IMR-90 (cell line): ENCODE measurements around the gene ANP32A. TPM values are rescaled to one million over a fixed set of nuclear protein-coding genes. Genes with fewer than 3 reads are reported as not detected.

Experiments used
- ATAC-seq: fragments of 200-7000 bp; cut with Tn5 transposase; 2 replicates; pipeline ENCODE4 v1.9.1; 2020; ENCODE audit warnings: low read depth, mild to moderate bottlenecking, moderate library complexity
- BruUV-seq: library from RNA; stranded (reverse); fragments of 400-500 nt; replicated peaks from 2 replicates; lab custom pipeline; 2021; lab: Mats Ljungman, UMichigan
- CTCF ChIA-PET: fragments of 300-600 bp; formaldehyde crosslinking; extraction: SDS; loops from one replicate; lab custom pipeline; 2021; ENCODE audit warnings: antibody characterized with exemption; lab: Yijun Ruan, JAX
- POLR2A ChIA-PET: fragments of 300-600 bp; sonication (Branson Sonifier 250); formaldehyde crosslinking; loops from one replicate; lab custom pipeline; 2022; ENCODE audit warnings: antibody characterized with exemption; ENCODE audit not compliant: unreplicated experiment; lab: Charles Lee
- DNase-seq: peaks from one replicate; pipeline ENCODE4 v3.0.0; 2013
- H2AFZ ChIP-seq: replicated peaks from 2 replicates; pipeline ENCODE3; 2013; ENCODE audit warnings: low read length, mild to moderate bottlenecking; ENCODE audit not compliant: poor library complexity
- H2AK5ac ChIP-seq: 2 replicates; pipeline ENCODE4 v1.6.1; 2013; ENCODE audit warnings: low read depth, low read length, inconsistent platforms
- H2AK9ac ChIP-seq: replicated peaks from 2 replicates; pipeline ENCODE3; 2013; ENCODE audit warnings: mild to moderate bottlenecking, low read depth, low read length, moderate library complexity; ENCODE audit not compliant: poor library complexity
- H2BK120ac ChIP-seq: 2 replicates; pipeline ENCODE4 v1.6.1; 2013; ENCODE audit warnings: low read depth, low read length, inconsistent platforms
- H2BK15ac ChIP-seq: 3 replicates; pipeline ENCODE4 v1.6.1; 2013; ENCODE audit warnings: low read depth, low read length, inconsistent platforms
- H2BK20ac ChIP-seq: 2 replicates; pipeline ENCODE4 v1.6.1; 2013; ENCODE audit warnings: low read depth, mild to moderate bottlenecking, inconsistent platforms, low read length, moderate library complexity
- H2BK5ac ChIP-seq: 2 replicates; pipeline ENCODE4 v1.6.1; 2013; ENCODE audit warnings: mild to moderate bottlenecking, low read depth, low read length, inconsistent platforms; ENCODE audit not compliant: poor library complexity, severe bottlenecking
- H3K14ac ChIP-seq: replicated peaks from 2 replicates; pipeline ENCODE4 v1.6.1; 2013; ENCODE audit warnings: low read depth, low read length, inconsistent platforms
- H3K18ac ChIP-seq: 2 replicates; pipeline ENCODE4 v1.6.1; 2013; ENCODE audit warnings: low read depth, low read length, control low read depth
- H3K23ac ChIP-seq: 2 replicates; pipeline ENCODE4 v1.6.1; 2013; ENCODE audit warnings: low read depth, low read length, inconsistent platforms
- H3K27ac ChIP-seq: 2 replicates; pipeline ENCODE4 v1.5.1; 2013; ENCODE audit warnings: mild to moderate bottlenecking, control low read depth, low read length; ENCODE audit not compliant: insufficient read depth
- H3K27me3 ChIP-seq: 2 replicates; pipeline ENCODE4 v1.6.1; 2013; ENCODE audit warnings: low read length; ENCODE audit not compliant: control insufficient read depth, insufficient read depth
- H3K36me3 ChIP-seq: 2 replicates; pipeline ENCODE4 v1.6.1; 2013; ENCODE audit warnings: low read length, mixed read lengths; ENCODE audit not compliant: control insufficient read depth, insufficient read depth
- H3K4ac ChIP-seq: 2 replicates; pipeline ENCODE4 v1.6.1; 2013; ENCODE audit warnings: low read depth, low read length, inconsistent platforms
- H3K4me1 ChIP-seq: 2 replicates; pipeline ENCODE4 v1.6.1; 2013; ENCODE audit warnings: low read length, mixed read lengths; ENCODE audit not compliant: control insufficient read depth, insufficient read depth
- H3K4me2 ChIP-seq: 2 replicates; pipeline ENCODE4 v1.6.1; 2013; ENCODE audit warnings: low read depth, mild to moderate bottlenecking, control low read depth, low read length, moderate library complexity
- H3K4me3 ChIP-seq: 2 replicates; pipeline ENCODE4 v1.5.1; 2013; ENCODE audit warnings: low read depth, mild to moderate bottlenecking, control low read depth, low read length, moderate library complexity; ENCODE audit not compliant: insufficient read depth
- H3K56ac ChIP-seq: 2 replicates; pipeline ENCODE4 v1.6.1; 2013; ENCODE audit warnings: low read length, inconsistent platforms; ENCODE audit not compliant: insufficient read depth; ENCODE audit errors: extremely low read depth
- H3K79me1 ChIP-seq, 2 experiments: 2 replicates each; pipeline ENCODE4 v1.6.1; 2013; ENCODE audit warnings: low read length in 2 of 2, inconsistent platforms in 1 of 2, low read depth in 1 of 2
- H3K9ac ChIP-seq: 2 replicates; pipeline ENCODE4 v1.6.1; 2013; ENCODE audit warnings: low read depth, low read length, control low read depth
- H3K9me1 ChIP-seq: 2 replicates; pipeline ENCODE4 v1.6.1; 2013; ENCODE audit warnings: low read length, inconsistent platforms; ENCODE audit not compliant: insufficient read depth
- H3K9me3 ChIP-seq: 2 replicates; pipeline ENCODE4 v1.6.1; 2013; ENCODE audit warnings: low read length; ENCODE audit not compliant: control insufficient read depth, insufficient read depth
- H4K20me1 ChIP-seq: 2 replicates; pipeline ENCODE4 v1.6.1; 2013; ENCODE audit warnings: low read length, inconsistent platforms; ENCODE audit not compliant: insufficient read depth
- H4K5ac ChIP-seq: 2 replicates; pipeline ENCODE4 v1.6.1; 2013; ENCODE audit warnings: mild to moderate bottlenecking, low read depth, low read length, control low read depth
- H4K8ac ChIP-seq, 2 experiments: 2 replicates each; pipeline ENCODE4 v1.6.1; 2013; ENCODE audit warnings: low read depth in 2 of 2, low read length in 2 of 2, control low read depth in 1 of 2, inconsistent platforms in 1 of 2
- H4K91ac ChIP-seq: 2 replicates; pipeline ENCODE4 v1.6.1; 2013; ENCODE audit warnings: low read depth, low read length, inconsistent platforms; ENCODE audit not compliant: insufficient read depth
- BHLHE40 ChIP-seq: fragments of 150-350 bp; IDR thresholded peaks from 2 replicates; pipeline ENCODE4 v1.6.1; 2016; ENCODE audit warnings: mild to moderate bottlenecking, low read depth, low read length
- CEBPB ChIP-seq: IDR thresholded peaks from 2 replicates; pipeline ENCODE4 v1.6.1; 2012; ENCODE audit warnings: low read depth, low read length, improper control_type of control experiment
- CHD1 ChIP-seq: IDR thresholded peaks from 2 replicates; pipeline ENCODE4 v1.6.1; 2012; ENCODE audit warnings: low read depth, low read length, improper control_type of control experiment
- FOS ChIP-seq: fragments of 150-350 bp; IDR thresholded peaks from 2 replicates; pipeline ENCODE4 v1.6.1; 2016; ENCODE audit warnings: low read depth, low read length
- MAZ ChIP-seq: IDR thresholded peaks from 2 replicates; pipeline ENCODE4 v1.6.1; 2012; ENCODE audit warnings: low read depth, mild to moderate bottlenecking, low read length, improper control_type of control experiment, moderate library complexity, borderline replicate concordance
- MXI1 ChIP-seq: IDR thresholded peaks from 2 replicates; pipeline ENCODE4 v1.6.1; 2012; ENCODE audit warnings: low read depth, mild to moderate bottlenecking, low read length, moderate library complexity, borderline replicate concordance
- NFE2L2 ChIP-seq: fragments of 150-350 bp; IDR thresholded peaks from 2 replicates; pipeline ENCODE4 v1.6.1; 2016; ENCODE audit warnings: low read depth, mild to moderate bottlenecking, low read length
- POLR2A ChIP-seq: IDR thresholded peaks from 2 replicates; pipeline ENCODE4 v1.6.1; 2012; ENCODE audit warnings: mild to moderate bottlenecking, low read depth, low read length
- RFX5 ChIP-seq: IDR thresholded peaks from 2 replicates; pipeline ENCODE4 v1.8.0; 2012; ENCODE audit warnings: low read depth, mild to moderate bottlenecking, low read length, moderate library complexity
- SMC3 ChIP-seq: fragments of 150-350 bp; IDR thresholded peaks from 2 replicates; pipeline ENCODE4 v1.6.1; 2016; ENCODE audit warnings: low read depth, mild to moderate bottlenecking, antibody characterized with exemption, low read length, moderate library complexity
- WGBS, 2 experiments: methylation state at CpG; one replicate each; pipeline versions ENCODE4 v1.1.5 to v1.1.7; 2013; ENCODE audit warnings: missing lambda C conversion rate in 2 of 2; ENCODE audit not compliant: insufficient read length in 1 of 2; ENCODE audit errors: extremely low coverage in 2 of 2; 5-methylcytosine and 5-hydroxymethylcytosine counted together
- dilution Hi-C: fragments of 300-500 bp; cut with HindIII; formaldehyde crosslinking; loops from one replicate; pipeline ENCODE4 v1.14.3; 2018; ENCODE audit warnings: low sequenced_read_pairs; ENCODE audit not compliant: unreplicated experiment
- in situ Hi-C: fragments of 300-500 bp; cut with MboI; formaldehyde crosslinking; loops from 3 replicates; pipeline ENCODE4 v1.14.3; 2019; ENCODE audit warnings: low sequenced_read_pairs, inconsistent platforms, mixed read lengths
- intact Hi-C: fragments of 100-400 bp; cut with micrococcal nuclease; formaldehyde crosslinking; loops from 2 replicates; pipeline ENCODE4 v1.10.0; 2022
- polyA plus RNA-seq, 3 experiments: library from polyadenylated mRNA; depleted of rRNA; stranded (reverse); fragments of >200 nt; gene quantifications; 2 replicates each; pipeline ENCODE4 v1.2.3, GENCODE V29; 2012; ENCODE audit warnings: low replicate concordance in 1 of 3
- total RNA-seq: library from RNA; depleted of rRNA; stranded (reverse); fragments of >200 nt; gene quantifications from 2 replicates; pipeline ENCODE4 v1.2.3, GENCODE V29; 2012
- TF ChIP-seq, protein P1 (sequence below): fragments of 150-350 bp; IDR thresholded peaks from 2 replicates; pipeline ENCODE4 v1.6.1; 2017; ENCODE audit warnings: mild to moderate bottlenecking, antibody characterized with exemption, low read length, low read depth
- TF ChIP-seq, protein P2 (sequence below): conservative IDR thresholded peaks from 2 replicates; pipeline ENCODE4 v1.5.1; 2012; ENCODE audit warnings: mild to moderate bottlenecking, low read depth, low read length, improper control_type of control experiment

ANP32A gene
- total and polyA plus RNA-seq, 2 of the 4 experiments (the other 2 are of a cell fraction): 62.4 to 72.8 TPM

DNA sequence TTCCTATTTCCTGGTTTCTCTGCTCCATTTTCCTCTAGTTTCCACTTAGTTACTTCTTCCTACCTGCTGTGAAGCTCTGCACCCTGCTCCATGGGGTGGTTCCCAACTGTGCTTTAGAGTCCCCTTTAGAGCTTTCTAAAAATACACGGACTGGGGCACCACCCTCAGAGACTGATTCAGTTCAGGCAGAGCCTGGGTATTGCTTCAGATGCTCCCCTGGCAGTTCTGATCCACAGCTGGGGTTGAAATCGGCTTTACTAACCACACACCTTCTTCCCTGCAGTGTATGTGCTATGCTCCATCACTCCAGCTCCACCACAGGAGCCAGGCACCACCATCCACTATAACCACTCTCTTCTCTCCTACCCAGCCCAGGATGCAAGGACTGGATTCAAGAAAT lies 12.6 kb downstream of the ANP32A start:
- H3K27me3 ChIP-seq: no peaks in the 10 kb centered on the region
- ATAC-seq (no peak), DNase-seq (no peak)
- H3K4me2 ChIP-seq: no peak overlapping the region
- H3K4me3 ChIP-seq: no peak overlapping the region
- H3K4me1 ChIP-seq: peaks cover 6% of the 10 kb centered on the region
- no peak overlapping the region; the same call in 1 of the 2 replicates for H3K23ac ChIP-seq
- H4K5ac ChIP-seq: no peak overlapping the region
- no peak overlapping the region for H3K27ac ChIP-seq
- no peak overlapping the region for H3K4ac ChIP-seq
- no peak overlapping the region for H4K8ac ChIP-seq
- ChIA-PET CTCF (no interaction called here), POLR2A (no interaction called here)
- no peak overlapping the region for H3K56ac ChIP-seq
- peaks cover 91% of the 10 kb centered on the region for H4K20me1 ChIP-seq
- no peak overlapping the region for H2AFZ ChIP-seq
- H2AK5ac ChIP-seq: no peak overlapping the region
- intact Hi-C loops (no loop called here), in situ Hi-C loops (no loop called here), dilution Hi-C loops (no loop called here)
- no peak overlapping the region for H3K14ac ChIP-seq
- H4K91ac ChIP-seq: no peak overlapping the region
- H2AK9ac ChIP-seq: no peak overlapping the region
- H2BK120ac ChIP-seq: no peak overlapping the region
- H3K9ac ChIP-seq: no peak overlapping the region
- H3K36me3 ChIP-seq: peaks cover 5% of the 10 kb centered on the region; the same call in 1 of the 2 replicates
- no peak overlapping the region for H2BK5ac ChIP-seq
- H3K9me3 ChIP-seq: no peaks in the 10 kb centered on the region
- H3K9me1 ChIP-seq: peaks cover 48% of the 10 kb centered on the region
- H3K18ac ChIP-seq: no peak overlapping the region
- no peak overlapping the region for H2BK15ac ChIP-seq
- WGBS, 2 experiments: no CpG with 5 or more reads among the region's 2 CpGs
- peaks cover 65 to 90% of the 10 kb centered on the region in 2 experiments for H3K79me1 ChIP-seq
- H2BK20ac ChIP-seq: no peak overlapping the region
- TF ChIP-seq CEBPB (no peak), RFX5 (no peak), FOS (no peak), SMC3 (no peak), BHLHE40 (no peak), NFE2L2 (no peak), MAZ (no peak), CHD1 (no peak), MXI1 (no peak), POLR2A (no peak)
- TF ChIP-seq, protein P1, sequence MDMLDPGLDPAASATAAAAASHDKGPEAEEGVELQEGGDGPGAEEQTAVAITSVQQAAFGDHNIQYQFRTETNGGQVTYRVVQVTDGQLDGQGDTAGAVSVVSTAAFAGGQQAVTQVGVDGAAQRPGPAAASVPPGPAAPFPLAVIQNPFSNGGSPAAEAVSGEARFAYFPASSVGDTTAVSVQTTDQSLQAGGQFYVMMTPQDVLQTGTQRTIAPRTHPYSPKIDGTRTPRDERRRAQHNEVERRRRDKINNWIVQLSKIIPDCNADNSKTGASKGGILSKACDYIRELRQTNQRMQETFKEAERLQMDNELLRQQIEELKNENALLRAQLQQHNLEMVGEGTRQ: no peak
- TF ChIP-seq, protein P2, sequence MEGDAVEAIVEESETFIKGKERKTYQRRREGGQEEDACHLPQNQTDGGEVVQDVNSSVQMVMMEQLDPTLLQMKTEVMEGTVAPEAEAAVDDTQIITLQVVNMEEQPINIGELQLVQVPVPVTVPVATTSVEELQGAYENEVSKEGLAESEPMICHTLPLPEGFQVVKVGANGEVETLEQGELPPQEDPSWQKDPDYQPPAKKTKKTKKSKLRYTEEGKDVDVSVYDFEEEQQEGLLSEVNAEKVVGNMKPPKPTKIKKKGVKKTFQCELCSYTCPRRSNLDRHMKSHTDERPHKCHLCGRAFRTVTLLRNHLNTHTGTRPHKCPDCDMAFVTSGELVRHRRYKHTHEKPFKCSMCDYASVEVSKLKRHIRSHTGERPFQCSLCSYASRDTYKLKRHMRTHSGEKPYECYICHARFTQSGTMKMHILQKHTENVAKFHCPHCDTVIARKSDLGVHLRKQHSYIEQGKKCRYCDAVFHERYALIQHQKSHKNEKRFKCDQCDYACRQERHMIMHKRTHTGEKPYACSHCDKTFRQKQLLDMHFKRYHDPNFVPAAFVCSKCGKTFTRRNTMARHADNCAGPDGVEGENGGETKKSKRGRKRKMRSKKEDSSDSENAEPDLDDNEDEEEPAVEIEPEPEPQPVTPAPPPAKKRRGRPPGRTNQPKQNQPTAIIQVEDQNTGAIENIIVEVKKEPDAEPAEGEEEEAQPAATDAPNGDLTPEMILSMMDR: no peak
- no TSS peak for BruUV-seq
